Right lung (tissue), 5 donors: Measurements from ENCODE around the gene LY6G5C. TPM values are rescaled to one million over a fixed set of nuclear protein-coding genes. Genes with fewer than 3 reads are reported as not detected.

ENCODE experiments used
- DNase-seq, 2 donors: peaks; one replicate each; pipeline ENCODE4 v3.0.0-alpha.2; 2013
- polyA plus RNA-seq, 5 donors: library from polyadenylated mRNA; unstranded; fragments of 120-200 nt; gene quantifications; one replicate each; pipeline versions ENCODE4 v1.2.1 to v1.2.3, GENCODE V29; 2013; ENCODE audit warnings: inconsistent platforms in 1 of 5, low replicate concordance in 1 of 5; ENCODE audit not compliant: insufficient read length in 5 of 5, insufficient read depth in 1 of 5

LY6G5C gene
- polyA plus RNA-seq, 5 donors: 2.7 to 5.0 (median 4.4) TPM

DNA sequence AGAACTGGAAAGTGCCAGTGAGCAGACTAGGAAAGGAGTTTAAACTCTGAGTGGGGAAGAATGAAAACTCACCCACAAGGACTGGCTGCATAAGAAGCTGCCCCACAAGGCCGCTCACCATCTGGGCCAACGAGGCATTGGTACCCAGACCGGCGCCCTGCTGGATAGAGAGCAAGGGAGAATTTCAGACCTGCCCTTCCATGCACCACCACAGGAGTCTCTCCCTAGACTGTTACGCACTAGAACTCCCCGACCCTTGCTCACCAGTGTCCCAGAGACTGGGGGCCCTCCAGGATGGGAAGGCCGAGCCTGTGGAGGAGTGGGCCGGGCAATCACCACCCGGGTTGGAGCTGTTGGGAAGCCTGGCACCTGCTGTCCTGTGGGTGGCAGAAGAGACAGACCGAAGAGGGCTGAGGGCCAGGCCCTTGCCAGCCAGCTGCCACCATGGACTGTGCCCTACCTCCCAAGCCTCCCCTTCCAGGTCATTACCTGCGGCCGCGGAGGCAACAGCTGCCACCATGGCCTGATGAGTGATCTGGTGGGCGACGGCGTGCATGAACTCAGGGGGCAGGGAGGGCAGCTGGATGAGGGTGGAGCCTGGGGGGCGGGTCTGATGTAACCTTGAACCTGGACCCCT lies 36.9 kb downstream of the LY6G5C start:
- DNase-seq: no peak

DNA sequence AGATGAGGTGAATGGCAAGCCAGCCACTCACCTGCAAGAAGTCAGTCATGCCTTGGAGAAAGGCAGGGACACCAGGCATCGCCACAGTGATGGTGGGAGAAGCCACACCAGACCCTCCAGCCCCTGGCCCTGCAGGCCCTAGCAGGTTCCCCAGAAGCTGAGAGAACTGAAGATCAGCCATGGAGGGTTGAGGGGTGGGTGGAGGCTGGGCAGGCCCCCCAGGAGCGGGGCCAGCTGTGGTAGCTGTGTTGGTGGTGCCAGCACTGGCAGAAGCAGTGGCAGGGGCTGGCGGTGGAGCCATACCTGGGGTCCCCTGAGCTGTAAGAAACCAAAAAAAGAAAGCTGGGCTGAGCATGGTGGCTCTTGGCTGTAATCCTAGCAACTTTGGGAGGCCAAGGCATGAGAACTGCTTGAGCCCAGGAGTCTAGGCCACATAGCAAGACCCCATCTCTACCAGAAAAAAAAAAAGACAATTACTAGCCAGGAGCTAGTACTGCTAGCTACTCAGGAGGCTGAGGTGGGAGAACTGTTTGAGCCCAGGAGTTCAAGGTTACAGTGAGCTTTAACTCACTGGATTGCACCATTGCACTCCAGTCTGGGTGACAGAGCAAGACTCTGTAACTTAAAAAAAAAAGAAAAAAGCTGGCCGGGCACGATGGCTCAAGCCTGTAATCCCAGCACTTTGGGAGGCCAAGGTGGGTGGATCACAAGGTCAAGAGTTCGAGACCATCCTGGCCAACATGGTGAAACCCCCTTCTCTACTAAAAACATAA lies 37.9 kb downstream of the LY6G5C start:
- no peak for DNase-seq

DNA sequence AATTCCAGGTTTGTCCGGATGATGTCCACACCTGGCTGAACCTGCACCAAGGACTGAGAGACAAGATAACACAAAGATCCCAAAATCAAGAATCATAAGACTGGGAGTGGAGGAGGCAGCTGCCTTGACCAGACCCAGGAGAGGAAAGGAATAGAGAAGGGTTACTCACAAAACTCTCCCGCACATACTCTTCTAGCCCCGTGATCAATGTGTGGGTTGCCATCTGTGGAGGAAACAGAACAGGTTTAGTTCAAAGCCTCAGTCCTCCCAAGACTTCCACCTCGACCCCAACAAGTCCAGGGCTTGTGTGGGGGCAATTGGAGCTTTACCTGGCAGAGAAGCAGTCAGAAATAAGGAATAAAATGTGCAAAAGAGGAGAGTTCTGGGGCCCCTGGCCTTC lies 39.5 kb downstream of the LY6G5C start:
- DNase-seq: no peak

DNA sequence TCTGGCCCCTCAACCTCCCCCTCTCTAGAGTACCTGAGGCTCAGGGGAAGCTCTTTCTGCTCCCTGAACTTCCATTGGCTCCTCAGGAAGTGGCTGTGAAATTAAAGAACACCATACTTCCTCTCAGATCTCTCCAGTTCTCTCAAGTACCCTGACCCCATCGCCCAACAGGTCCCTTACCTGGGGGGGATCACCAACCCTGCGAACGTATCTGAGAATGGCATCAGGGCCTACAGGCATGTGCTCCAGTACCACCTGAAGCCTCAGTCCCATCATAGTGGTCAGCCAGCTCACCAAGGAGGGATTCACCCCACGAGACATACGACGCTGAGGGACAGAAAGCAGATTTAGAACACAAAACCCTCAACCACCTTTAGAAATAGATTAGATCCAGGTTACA lies 40.3 kb downstream of the LY6G5C start:
- DNase-seq: no peak

DNA sequence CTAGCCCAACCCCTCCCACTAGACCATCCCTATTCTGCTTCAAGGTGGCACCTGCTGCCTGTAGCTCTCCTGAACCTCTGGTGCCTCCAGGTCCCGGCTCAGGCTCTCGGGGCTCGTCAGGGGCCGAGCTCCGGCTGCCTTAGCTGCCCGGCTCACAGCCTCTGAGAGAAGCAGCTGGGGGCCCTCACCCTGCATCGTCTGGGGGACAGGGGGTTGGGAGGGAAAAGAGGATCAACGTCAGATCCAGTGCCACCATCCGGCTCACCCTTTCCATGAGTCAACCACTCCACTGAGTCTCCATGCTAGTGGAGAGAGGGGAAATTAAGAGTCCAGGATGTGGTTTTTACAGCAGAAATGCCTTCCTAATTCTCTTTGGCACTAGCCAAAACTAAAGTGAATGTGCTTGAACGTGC lies 41.4 kb downstream of the LY6G5C start:
- DNase-seq: no peak

DNA sequence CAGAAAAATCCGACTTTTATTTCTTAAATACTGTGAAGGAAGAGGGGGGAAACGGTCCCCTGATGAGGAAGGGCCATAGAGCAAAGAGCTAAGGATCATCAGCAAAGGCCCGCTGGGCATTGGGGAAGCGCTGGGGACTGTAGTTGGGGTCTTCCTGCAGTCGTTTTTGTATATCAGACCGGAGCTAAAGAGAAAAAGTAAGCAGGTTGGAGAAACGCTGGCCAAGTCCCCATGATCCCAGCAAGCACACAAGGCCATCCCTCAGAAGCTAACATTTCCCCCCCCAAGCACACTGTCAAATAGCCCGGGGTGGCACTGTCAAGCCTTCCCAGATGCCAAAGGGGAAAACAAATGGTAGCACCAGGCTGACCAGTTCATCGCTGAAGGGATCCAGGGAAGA lies 41.8 kb downstream of the LY6G5C start:
- no peak for DNase-seq

DNA sequence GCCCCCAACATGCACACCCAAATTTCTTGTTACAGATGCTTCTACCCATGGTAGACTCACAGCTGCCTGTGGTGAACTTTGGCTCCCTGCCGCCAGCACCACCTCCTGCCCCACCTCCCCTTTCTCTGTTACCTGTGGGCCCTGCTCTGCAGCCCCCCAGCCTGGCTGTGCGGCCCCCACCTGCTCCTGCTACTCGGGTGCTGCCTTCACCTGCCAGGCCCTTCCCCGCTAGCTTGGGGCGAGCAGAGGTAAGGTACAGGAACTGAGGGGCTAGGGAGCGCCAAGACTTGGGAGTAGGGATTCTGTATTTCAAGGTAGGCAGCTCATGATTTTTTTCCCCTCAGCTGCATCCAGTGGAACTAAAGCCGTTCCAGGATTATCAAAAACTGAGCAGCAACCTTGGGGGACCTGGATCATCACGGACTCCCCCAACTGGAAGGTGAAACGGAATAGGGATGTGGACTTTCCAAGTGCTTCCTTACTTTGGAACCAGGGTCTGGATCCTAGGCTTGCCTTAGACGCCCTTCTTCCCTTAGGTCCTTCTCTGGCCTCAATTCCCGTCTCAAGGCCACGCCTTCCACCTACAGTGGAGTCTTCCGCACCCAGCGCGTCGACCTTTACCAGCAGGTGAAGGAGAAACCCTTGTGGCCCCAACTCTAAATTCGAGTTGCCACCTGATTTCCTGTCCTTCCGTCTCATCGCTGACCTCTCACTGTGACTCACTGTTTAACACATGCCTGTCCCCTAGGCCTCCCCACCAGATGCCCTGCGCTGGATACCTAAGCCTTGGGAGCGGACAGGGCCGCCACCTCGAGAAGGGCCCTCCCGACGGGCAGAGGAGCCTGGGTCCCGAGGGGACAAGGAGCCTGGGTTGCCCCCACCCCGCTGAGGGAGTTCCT lies 43.9 kb downstream of the LY6G5C start:
- no peak for DNase-seq

DNA sequence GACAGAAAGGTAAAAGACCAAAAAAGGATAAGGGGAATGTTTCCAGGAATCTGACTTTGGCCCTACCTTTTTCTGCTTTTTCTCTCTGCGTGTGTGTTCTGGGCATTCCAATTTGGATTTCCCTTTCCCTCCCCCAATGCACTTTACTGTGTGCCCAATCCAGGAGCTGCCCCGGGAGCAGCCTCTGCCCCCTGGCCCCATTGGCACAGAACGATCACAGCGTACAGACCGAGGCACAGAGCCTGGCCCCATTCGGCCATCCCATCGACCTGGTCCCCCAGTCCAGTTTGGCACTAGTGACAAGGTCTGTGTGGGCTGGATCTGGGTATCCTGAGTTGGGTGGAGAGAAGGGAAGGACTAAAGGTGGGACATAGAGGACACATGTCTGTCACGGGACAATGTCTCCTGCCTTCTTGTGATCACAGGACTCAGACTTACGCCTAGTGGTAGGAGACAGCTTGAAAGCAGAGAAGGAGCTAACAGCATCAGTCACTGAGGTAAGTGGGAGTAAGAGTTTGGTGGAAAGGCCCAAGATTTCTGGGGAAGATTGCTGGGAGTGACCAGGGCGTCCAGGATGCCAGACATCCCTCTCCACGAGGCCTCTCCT lies 45.8 kb downstream of the LY6G5C start:
- no peak for DNase-seq

DNA sequence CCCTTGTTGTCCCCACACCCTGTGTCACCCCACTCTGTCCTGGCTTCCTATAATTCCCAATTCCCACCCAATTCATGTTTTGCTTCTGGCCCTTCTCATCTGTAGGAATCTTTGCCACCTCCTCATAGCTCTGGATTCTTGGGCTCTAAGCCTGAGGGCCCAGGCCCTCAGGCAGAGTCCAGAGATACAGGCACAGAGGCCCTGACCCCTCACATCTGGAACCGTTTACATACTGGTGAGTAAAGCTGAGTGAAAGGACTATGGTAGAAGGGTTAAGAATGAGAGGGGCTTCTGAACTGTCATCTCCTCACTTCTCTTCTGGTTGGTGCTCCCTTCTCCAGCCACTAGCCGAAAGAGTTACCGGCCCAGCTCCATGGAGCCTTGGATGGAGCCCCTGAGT lies 46.7 kb downstream of the LY6G5C start:
- no peak for DNase-seq

DNA sequence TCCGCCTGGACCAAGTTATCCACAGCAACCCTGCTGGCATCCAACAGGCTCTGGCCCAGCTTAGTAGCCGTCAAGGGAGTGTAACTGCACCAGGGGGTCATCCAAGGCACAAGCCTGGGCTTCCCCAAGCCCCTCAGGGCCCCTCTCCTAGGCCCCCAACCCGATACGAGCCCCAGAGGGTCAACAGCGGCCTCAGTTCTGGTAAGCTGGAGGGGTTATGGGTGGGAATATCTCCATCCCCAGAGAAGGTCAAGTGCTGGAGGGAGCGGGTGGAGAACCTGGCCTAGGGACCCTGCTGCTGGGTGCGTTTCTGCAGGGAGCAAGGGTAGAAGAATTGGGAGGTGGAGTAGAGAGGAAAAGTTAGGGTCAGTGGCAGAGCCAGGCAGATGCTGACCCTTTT lies 47.4 kb downstream of the LY6G5C start:
- DNase-seq: no peak

DNA sequence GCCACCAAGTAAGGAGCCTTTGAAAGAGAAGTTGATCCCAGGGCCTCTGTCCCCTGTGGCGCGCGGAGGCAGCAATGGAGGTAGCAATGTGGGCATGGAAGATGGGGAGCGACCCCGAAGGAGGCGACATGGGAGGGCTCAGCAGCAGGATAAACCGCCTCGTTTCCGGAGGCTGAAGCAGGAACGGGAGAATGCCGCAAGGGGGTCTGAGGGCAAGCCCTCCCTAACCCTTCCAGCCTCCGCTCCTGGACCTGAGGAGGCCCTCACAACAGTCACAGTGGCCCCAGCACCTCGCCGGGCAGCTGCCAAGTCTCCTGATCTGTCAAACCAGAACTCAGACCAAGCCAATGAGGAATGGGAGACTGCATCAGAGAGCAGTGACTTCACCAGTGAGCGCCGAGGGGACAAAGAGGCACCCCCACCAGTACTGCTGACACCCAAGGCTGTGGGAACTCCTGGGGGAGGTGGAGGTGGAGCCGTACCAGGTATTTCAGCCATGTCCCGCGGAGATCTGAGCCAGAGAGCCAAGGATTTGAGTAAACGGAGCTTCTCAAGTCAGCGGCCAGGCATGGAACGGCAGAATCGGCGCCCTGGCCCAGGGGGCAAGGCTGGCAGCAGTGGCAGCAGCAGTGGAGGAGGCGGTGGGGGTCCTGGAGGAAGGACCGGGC lies 48.5 kb downstream of the LY6G5C start:
- DNase-seq: no peak

DNA sequence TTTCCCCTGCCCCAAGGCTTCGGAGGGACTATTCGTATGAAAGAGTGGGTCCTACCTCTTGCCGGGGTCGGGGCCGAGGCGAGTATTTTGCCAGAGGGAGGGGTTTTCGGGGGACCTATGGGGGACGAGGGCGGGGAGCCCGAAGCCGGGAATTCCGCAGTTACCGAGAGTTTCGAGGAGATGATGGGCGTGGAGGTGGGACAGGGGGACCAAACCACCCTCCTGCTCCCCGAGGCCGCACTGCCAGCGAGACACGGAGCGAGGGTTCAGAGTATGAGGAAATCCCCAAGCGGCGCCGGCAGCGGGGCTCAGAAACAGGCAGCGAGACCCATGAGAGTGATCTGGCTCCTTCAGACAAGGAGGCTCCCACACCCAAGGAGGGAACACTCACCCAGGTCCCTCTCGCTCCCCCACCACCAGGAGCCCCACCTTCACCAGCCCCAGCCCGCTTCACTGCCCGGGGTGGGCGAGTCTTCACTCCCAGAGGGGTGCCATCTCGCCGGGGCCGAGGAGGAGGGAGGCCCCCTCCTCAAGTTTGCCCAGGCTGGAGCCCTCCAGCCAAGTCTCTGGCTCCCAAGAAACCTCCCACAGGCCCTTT lies 49.1 kb downstream of the LY6G5C start:
- no peak for DNase-seq

DNA sequence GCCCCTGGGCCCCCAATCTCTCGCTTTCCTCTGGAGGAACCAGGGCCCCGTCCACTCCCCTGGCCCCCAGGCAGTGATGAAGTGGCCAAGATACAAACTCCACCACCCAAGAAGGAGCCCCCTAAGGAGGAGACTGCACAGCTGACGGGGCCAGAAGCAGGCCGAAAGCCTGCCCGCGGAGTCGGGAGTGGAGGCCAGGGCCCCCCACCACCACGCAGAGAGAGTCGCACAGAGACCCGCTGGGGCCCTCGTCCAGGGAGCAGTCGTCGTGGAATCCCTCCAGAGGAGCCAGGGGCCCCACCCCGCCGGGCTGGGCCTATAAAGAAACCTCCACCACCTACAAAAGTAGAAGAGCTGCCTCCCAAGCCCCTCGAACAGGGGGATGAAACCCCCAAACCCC lies 49.7 kb downstream of the LY6G5C start:
- no peak for DNase-seq

DNA sequence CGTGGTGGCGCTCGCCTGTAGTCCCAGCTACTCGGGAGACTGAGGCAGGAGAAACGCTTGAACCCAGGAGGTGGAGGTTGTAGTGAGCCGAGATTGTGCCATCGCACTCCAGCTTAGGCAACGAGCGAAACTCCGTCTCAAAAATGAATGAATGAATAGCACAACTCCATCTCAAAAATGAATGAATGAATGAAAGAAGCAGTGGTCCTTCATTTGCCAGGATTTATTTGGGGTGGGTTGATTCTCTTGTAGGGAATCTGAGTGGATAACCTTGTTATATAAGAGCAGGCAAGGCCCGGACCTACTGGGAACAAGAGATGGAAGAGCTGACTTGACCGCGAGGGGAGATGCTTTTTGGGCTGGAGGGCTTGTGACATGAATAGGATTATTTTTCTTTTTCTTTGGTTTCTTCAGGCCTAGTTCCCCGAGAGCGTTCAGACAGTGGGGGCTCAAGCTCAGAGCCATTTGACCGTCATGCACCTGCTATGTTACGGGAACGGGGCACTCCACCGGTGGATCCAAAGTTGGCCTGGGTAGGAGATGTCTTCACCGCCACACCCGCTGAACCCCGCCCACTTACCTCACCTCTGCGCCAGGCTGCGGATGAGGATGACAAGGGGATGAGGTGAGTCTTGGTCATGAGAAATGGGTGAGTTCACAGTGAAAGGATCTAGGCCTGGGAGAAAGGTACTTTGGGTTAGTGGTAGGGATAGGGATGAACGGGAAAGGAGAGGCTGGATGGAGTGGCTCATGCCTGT lies 50.5 kb downstream of the LY6G5C start:
- DNase-seq: no peak

DNA sequence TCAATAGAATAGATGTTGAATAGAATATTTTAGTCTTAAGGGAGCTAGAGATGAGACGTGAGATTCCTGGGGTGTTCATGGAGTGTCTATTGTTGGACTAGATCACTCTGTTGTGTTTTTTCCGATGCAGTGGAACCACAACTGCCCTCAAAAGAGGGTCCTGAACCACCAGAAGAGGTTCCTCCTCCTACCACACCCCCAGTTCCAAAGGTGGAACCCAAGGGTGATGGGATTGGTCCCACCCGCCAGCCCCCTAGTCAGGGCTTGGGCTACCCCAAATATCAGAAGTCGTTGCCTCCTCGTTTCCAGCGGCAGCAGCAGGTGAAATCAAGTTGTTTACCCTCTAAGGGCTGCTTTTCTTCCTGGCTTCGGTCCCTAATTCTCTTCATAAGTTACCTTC lies 51.9 kb downstream of the LY6G5C start:
- no peak for DNase-seq

DNA sequence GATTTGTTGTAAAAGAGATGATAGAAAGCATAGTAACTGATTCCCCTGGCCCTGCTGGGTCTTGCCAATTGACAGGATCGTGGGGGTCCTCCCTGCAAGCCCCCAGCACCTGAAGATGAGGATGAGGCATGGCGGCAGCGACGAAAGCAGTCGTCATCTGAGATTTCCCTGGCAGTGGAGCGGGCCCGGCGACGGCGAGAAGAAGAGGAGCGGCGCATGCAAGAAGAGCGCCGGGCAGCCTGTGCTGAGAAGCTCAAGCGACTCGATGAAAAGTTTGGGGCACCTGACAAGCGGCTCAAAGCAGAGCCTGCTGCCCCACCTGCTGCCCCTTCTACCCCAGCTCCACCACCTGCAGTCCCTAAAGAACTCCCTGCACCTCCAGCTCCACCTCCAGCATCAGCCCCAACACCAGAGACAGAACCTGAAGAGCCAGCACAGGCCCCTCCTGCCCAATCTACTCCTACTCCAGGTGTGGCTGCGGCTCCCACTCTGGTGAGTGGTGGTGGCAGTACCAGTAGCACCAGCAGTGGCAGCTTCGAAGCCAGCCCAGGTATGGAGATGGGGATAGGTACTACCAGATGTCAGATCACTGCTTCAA lies 53.1 kb downstream of the LY6G5C start:
- no peak for DNase-seq

DNA sequence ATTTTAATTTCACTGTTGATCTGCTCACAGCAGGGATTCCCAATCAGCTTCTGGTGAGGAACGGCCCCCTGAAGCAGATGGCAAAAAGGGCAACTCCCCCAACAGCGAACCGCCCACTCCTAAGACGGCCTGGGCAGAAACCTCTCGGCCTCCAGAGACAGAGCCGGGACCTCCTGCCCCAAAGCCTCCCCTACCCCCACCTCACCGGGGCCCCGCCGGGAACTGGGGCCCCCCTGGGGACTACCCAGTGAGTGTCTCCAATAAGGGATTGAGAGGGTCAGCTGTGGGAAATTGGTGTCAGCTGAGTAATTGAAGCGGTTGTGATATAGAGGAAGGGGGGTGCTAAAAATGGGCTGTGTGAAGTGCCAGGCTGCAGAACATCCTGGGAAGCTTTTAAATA lies 53.9 kb downstream of the LY6G5C start:
- no peak for DNase-seq
